Astrocyte (in vitro differentiated cells and primary cell): ENCODE data around the gene NGRN. TPM values are rescaled to one million over a fixed set of nuclear protein-coding genes. Genes with fewer than 3 reads are reported as not detected.
"Not testable (repeated sequence)": the region's sequence is repeated elsewhere in the genome, so short reads cannot be mapped to it uniquely, and the experiment has no call there.

Source experiments
- DNase-seq: peaks from one replicate; pipeline ENCODE4 v3.0.0-alpha.2; 2010; ENCODE audit warnings: low read depth
- FAIRE-seq: peaks from 2 replicates; lab custom pipeline; 2011; peaks lifted over from hg19 to GRCh38; lab: Jason Lieb, UNC
- H2AFZ ChIP-seq: 2 replicates; pipeline ENCODE4 v1.6.0; 2012; ENCODE audit warnings: low read depth, low read length, inconsistent platforms
- H3K27ac ChIP-seq: 2 replicates; pipeline ENCODE4 v1.5.1; 2011; ENCODE audit warnings: low read depth, low read length, inconsistent platforms
- H3K27me3 ChIP-seq: 2 replicates; pipeline ENCODE4 v1.6.0; 2011; ENCODE audit warnings: low read length, inconsistent platforms; ENCODE audit not compliant: insufficient read depth
- H3K36me3 ChIP-seq: 2 replicates; pipeline ENCODE4 v1.5.1; 2011; ENCODE audit warnings: low read length, inconsistent platforms; ENCODE audit not compliant: insufficient read depth
- H3K4me1 ChIP-seq: 2 replicates; pipeline ENCODE4 v1.5.1; 2011; ENCODE audit warnings: low read length, inconsistent platforms; ENCODE audit not compliant: insufficient read depth
- H3K4me2 ChIP-seq: 2 replicates; pipeline ENCODE4 v1.6.0; 2012; ENCODE audit warnings: low read length, inconsistent platforms
- H3K4me3 ChIP-seq: 2 replicates; pipeline ENCODE4 v1.5.1; 2011; ENCODE audit warnings: low read depth, mild to moderate bottlenecking, low read length, inconsistent platforms; ENCODE audit not compliant: insufficient read depth
- H3K79me2 ChIP-seq: 2 replicates; pipeline ENCODE4 v1.6.0; 2012; ENCODE audit warnings: mild to moderate bottlenecking, low read length, inconsistent platforms; ENCODE audit not compliant: insufficient read depth
- H3K9ac ChIP-seq: 2 replicates; pipeline ENCODE4 v1.6.0; 2012; ENCODE audit warnings: mild to moderate bottlenecking, low read length, inconsistent platforms
- H3K9me3 ChIP-seq: 2 replicates; pipeline ENCODE4 v1.5.1; 2012; ENCODE audit warnings: low read depth, mild to moderate bottlenecking, low read length, inconsistent platforms; ENCODE audit not compliant: insufficient read depth
- H4K20me1 ChIP-seq: 2 replicates; pipeline ENCODE4 v1.6.0; 2012; ENCODE audit warnings: low read length, inconsistent platforms; ENCODE audit not compliant: insufficient read depth
- H3K27ac Mint-ChIP-seq: one replicate; pipeline ENCODE4 v1.8.0; 2021; ENCODE audit warnings: mild to moderate bottlenecking, mixed read lengths; ENCODE audit not compliant: unreplicated experiment
- H3K27me3 Mint-ChIP-seq: one replicate; pipeline ENCODE4 v1.8.0; 2021; ENCODE audit warnings: low read depth, mixed read lengths; ENCODE audit not compliant: unreplicated experiment
- H3K36me3 Mint-ChIP-seq: one replicate; pipeline ENCODE4 v1.8.0; 2021; ENCODE audit warnings: low read depth, mixed read lengths; ENCODE audit not compliant: unreplicated experiment
- H3K4me1 Mint-ChIP-seq: one replicate; pipeline ENCODE4 v1.8.0; 2021; ENCODE audit warnings: low read depth, mixed read lengths; ENCODE audit not compliant: unreplicated experiment
- H3K4me3 Mint-ChIP-seq: one replicate; pipeline ENCODE4 v1.8.0; 2021; ENCODE audit warnings: mild to moderate bottlenecking, moderate library complexity, mixed read lengths; ENCODE audit not compliant: unreplicated experiment
- H3K9me3 Mint-ChIP-seq: one replicate; pipeline ENCODE4 v1.8.0; 2021; ENCODE audit warnings: mild to moderate bottlenecking, mixed read lengths; ENCODE audit not compliant: unreplicated experiment
- CTCF ChIP-seq: IDR thresholded peaks from 2 replicates; pipeline ENCODE4 v1.5.1; 2011; ENCODE audit warnings: low read depth, mild to moderate bottlenecking, inconsistent platforms, low read length, moderate library complexity; ENCODE audit not compliant: insufficient read depth
- EZH2 ChIP-seq: IDR thresholded peaks from 2 replicates; pipeline ENCODE4 v1.6.1; 2012; ENCODE audit warnings: mild to moderate bottlenecking, low read length, inconsistent platforms; ENCODE audit not compliant: insufficient read depth
- total RNA-seq: library from RNA; stranded (reverse); gene quantifications from 2 replicates; pipeline ENCODE4 v1.2.1, GENCODE V29; 2021

NGRN gene
- total RNA-seq, 1 donor from 2014 or later, result 98.6 TPM

GRCh38 chr15:90270502-90271150 lies 5.2 kb downstream of the NGRN start:
- Mint-ChIP-seq H3K9me3 (no peaks in the 10 kb centered on the region), H3K36me3 (peaks cover 21% of the 10 kb centered on the region), H3K27me3 (no peaks in the 10 kb centered on the region), H3K4me1 (peaks cover 13% of the 10 kb centered on the region), H3K4me3 (no peak overlapping the region), H3K27ac (no peak overlapping the region)
- Histone ChIP-seq H3K36me3 (peaks cover 26% of the 10 kb centered on the region), H3K4me1 (peaks cover 16% of the 10 kb centered on the region), H3K79me2 (peaks cover 73% of the 10 kb centered on the region), H3K27me3 (no peaks in the 10 kb centered on the region), H3K9me3 (no peaks in the 10 kb centered on the region), H3K4me3 (no peak overlapping the region), H3K9ac (no peak overlapping the region), H3K4me2 (no peak overlapping the region), H2AFZ (no peak overlapping the region), H4K20me1 (peaks cover 61% of the 10 kb centered on the region), H3K27ac (no peak overlapping the region)
- no peak for TF ChIP-seq EZH2
- TF ChIP-seq CTCF, result no peak
- FAIRE-seq, result no peak
- DNase-seq, result no peak

- Histone ChIP-seq H3K36me3 (peaks cover 26% of the 10 kb centered on the region), H3K4me3 (no peak overlapping the region), H3K9ac (no peak overlapping the region), H4K20me1 (peaks cover 58% of the 10 kb centered on the region), H3K4me2 (no peak overlapping the region), H3K9me3 (no peaks in the 10 kb centered on the region), H3K27me3 (no peaks in the 10 kb centered on the region), H2AFZ (no peak overlapping the region), H3K79me2 (peaks cover 63% of the 10 kb centered on the region), H3K27ac (no peak overlapping the region), H3K4me1 (peaks cover 15% of the 10 kb centered on the region)
- Mint-ChIP-seq H3K9me3 (no peaks in the 10 kb centered on the region), H3K36me3 (peaks cover 21% of the 10 kb centered on the region), H3K4me3 (no peak overlapping the region), H3K27me3 (no peaks in the 10 kb centered on the region), H3K27ac (no peak overlapping the region), H3K4me1 (peaks cover 13% of the 10 kb centered on the region)
- TF ChIP-seq EZH2 (no peak), CTCF (no peak)
- FAIRE-seq (no peak), DNase-seq (no peak)
Observed at GRCh38 chr15:90271459-90272166, 6.1 kb downstream of the NGRN start.

GRCh38 chr15:90278467-90278866 lies 13.0 kb downstream of the NGRN start:
- not testable (repeated sequence) for H3K4me2 ChIP-seq, H3K4me3 ChIP-seq, H3K27me3 Mint-ChIP-seq, H3K9ac ChIP-seq, H3K27ac ChIP-seq, H3K36me3 ChIP-seq, H3K36me3 Mint-ChIP-seq, FAIRE-seq, H4K20me1 ChIP-seq, H3K4me3 Mint-ChIP-seq, H3K27me3 ChIP-seq, H3K9me3 Mint-ChIP-seq, H3K4me1 ChIP-seq, H2AFZ ChIP-seq, H3K79me2 ChIP-seq, H3K9me3 ChIP-seq, H3K27ac Mint-ChIP-seq, H3K4me1 Mint-ChIP-seq, DNase-seq

- FAIRE-seq, H2AFZ ChIP-seq, H3K27ac Mint-ChIP-seq, H3K79me2 ChIP-seq, H3K4me2 ChIP-seq, DNase-seq, H3K4me3 Mint-ChIP-seq, H3K9me3 Mint-ChIP-seq, H3K4me1 Mint-ChIP-seq, H3K9me3 ChIP-seq, H3K36me3 Mint-ChIP-seq, H3K36me3 ChIP-seq, H3K4me3 ChIP-seq, H3K27me3 Mint-ChIP-seq, H3K4me1 ChIP-seq, H3K9ac ChIP-seq, H3K27ac ChIP-seq, H4K20me1 ChIP-seq, H3K27me3 ChIP-seq: not testable (repeated sequence)
Observed at GRCh38 chr15:90280743-90281142, 15.3 kb downstream of the NGRN start.

- not testable (repeated sequence) for H3K27ac ChIP-seq, H2AFZ ChIP-seq, H3K4me1 ChIP-seq, DNase-seq, H3K4me3 ChIP-seq, H3K79me2 ChIP-seq, H3K4me1 Mint-ChIP-seq, H3K27me3 Mint-ChIP-seq, H3K9me3 ChIP-seq, H3K4me3 Mint-ChIP-seq, H3K9ac ChIP-seq, H3K4me2 ChIP-seq, FAIRE-seq, H4K20me1 ChIP-seq, H3K9me3 Mint-ChIP-seq, H3K36me3 ChIP-seq, H3K27me3 ChIP-seq, H3K36me3 Mint-ChIP-seq, H3K27ac Mint-ChIP-seq
Observed at GRCh38 chr15:90281637-90282036, 16.2 kb downstream of the NGRN start.
